HEK293 (cell line): Measurements from ENCODE around the gene PHAF1.

Experiments used
- CTCF ChIA-PET: fragments of 350-600 bp; formaldehyde crosslinking; extraction: SDS; loops from one replicate; lab custom pipeline; 2021; ENCODE audit warnings: antibody characterized with exemption; lab: Yijun Ruan, JAX
- POLR2A ChIA-PET: fragments of 300-600 bp; formaldehyde crosslinking; extraction: SDS; loops from one replicate; lab custom pipeline; 2020; ENCODE audit warnings: antibody characterized with exemption, inconsistent platforms; lab: Yijun Ruan, JAX
- H3K27ac ChIP-seq: fragments of 200-500 bp; sonication (Bioruptor generic); 2 replicates; pipeline ENCODE4 v1.5.1; 2014; ENCODE audit warnings: low read depth, low read length, control low read depth, inconsistent platforms; ENCODE audit errors: extremely low read depth
- H3K36me3 ChIP-seq, 2 experiments: fragments of 200-500 bp in 1 of 2; sonication (Bioruptor generic) in 1 of 2; 1 replicate in 1 of 2; 2 replicates in 1 of 2; pipeline ENCODE4 v1.5.1; 2014 to 2017; ENCODE audit warnings: inconsistent platforms in 2 of 2, low read length in 2 of 2; ENCODE audit not compliant: control insufficient read depth in 2 of 2, insufficient read depth in 1 of 2
- H3K4me1 ChIP-seq: fragments of 200-500 bp; sonication (Bioruptor generic); 2 replicates; pipeline ENCODE4 v1.5.1; 2014; ENCODE audit warnings: mild to moderate bottlenecking, low read length, inconsistent platforms; ENCODE audit not compliant: control insufficient read depth, insufficient read depth
- H3K4me3 ChIP-seq: 2 replicates; pipeline ENCODE4 v1.5.1; 2011; ENCODE audit warnings: low read depth, mild to moderate bottlenecking, control low read depth, low read length, moderate library complexity
- H3K9me3 ChIP-seq: fragments of 200-500 bp; sonication (Bioruptor generic); 2 replicates; pipeline ENCODE4 v1.5.1; 2014; ENCODE audit warnings: low read depth, low read length, inconsistent platforms; ENCODE audit not compliant: control insufficient read depth, insufficient read depth
- AEBP2 ChIP-seq: fragments of 450-650 bp; formaldehyde crosslinking; IDR thresholded peaks from 2 replicates; pipeline ENCODE4 v1.5.1; 2016; ENCODE audit warnings: missing biosample characterization, missing genetic modification characterization, borderline replicate concordance
- KLF7 ChIP-seq: fragments of 450-650 bp; formaldehyde crosslinking; IDR thresholded peaks from 2 replicates; pipeline ENCODE4 v1.5.1; 2016; ENCODE audit warnings: missing biosample characterization, missing genetic modification characterization, borderline replicate concordance
- PRDM2 ChIP-seq: fragments of 450-650 bp; formaldehyde crosslinking; IDR thresholded peaks from 2 replicates; pipeline ENCODE4 v1.5.1; 2016; ENCODE audit warnings: missing biosample characterization, missing genetic modification characterization, borderline replicate concordance
- ZBTB7A ChIP-seq: fragments of 450-650 bp; formaldehyde crosslinking; IDR thresholded peaks from 2 replicates; pipeline ENCODE4 v1.5.1; 2016; ENCODE audit warnings: low read depth, missing biosample characterization, missing genetic modification characterization
- ZIC2 ChIP-seq: fragments of 450-650 bp; formaldehyde crosslinking; IDR thresholded peaks from 2 replicates; pipeline ENCODE4 v1.5.1; 2016; ENCODE audit warnings: missing biosample characterization, missing genetic modification characterization
- ZNF211 ChIP-seq: fragments of 450-650 bp; formaldehyde crosslinking; IDR thresholded peaks from 2 replicates; pipeline ENCODE4 v1.5.1; 2016; ENCODE audit warnings: low read depth, missing biosample characterization, missing genetic modification characterization
- ZNF324 ChIP-seq: fragments of 450-650 bp; formaldehyde crosslinking; IDR thresholded peaks from 2 replicates; pipeline ENCODE4 v1.5.1; 2016; ENCODE audit warnings: missing biosample characterization, missing genetic modification characterization
- ZNF513 ChIP-seq: fragments of 450-650 bp; IDR thresholded peaks from 2 replicates; pipeline ENCODE4 v1.5.1; 2018; ENCODE audit warnings: missing biosample characterization, missing genetic modification characterization
- ZNF560 ChIP-seq: fragments of 450-650 bp; formaldehyde crosslinking; IDR thresholded peaks from 2 replicates; pipeline ENCODE4 v1.5.1; 2017; ENCODE audit warnings: missing biosample characterization, missing genetic modification characterization, borderline replicate concordance
- ZNF768 ChIP-seq: fragments of 450-650 bp; formaldehyde crosslinking; IDR thresholded peaks from 2 replicates; pipeline ENCODE4 v1.5.1; 2018; ENCODE audit warnings: missing biosample characterization, mild to moderate bottlenecking, missing genetic modification characterization
- TF ChIP-seq, protein P1 (sequence below): fragments of 450-650 bp; formaldehyde crosslinking; optimal IDR thresholded peaks from 2 replicates; pipeline ENCODE3; 2016; ENCODE audit warnings: missing biosample characterization, mild to moderate bottlenecking, missing genetic modification characterization

PHAF1 gene

GRCh38 chr16:67137605-67138004 is 27.9 kb downstream of the PHAF1 start:
- ChIA-PET POLR2A (interaction anchor here (0.8 kb wide), 1 partner anchor 118 kb away, joined by 4 read pairs; no protein-coding TSS in a partner anchor), CTCF (interaction anchor here (0.6 to 1.5 kb wide), 5 partner anchors 12 to 417 kb away, joined by 3 to 7 read pairs (median 5); no protein-coding TSS in a partner anchor)
- Histone ChIP-seq H3K4me1 (no peaks in the 10 kb centered on the region; the same call in 1 of the 2 replicates), H3K4me3 (no peak overlapping the region), H3K27ac (no peak overlapping the region), H3K9me3 (no peaks in the 10 kb centered on the region), H3K36me3 (peaks cover 20 to 91% of the 10 kb centered on the region in 2 experiments; a peak in 2 of 3 replicates)
- TF ChIP-seq ZIC2 (peak; percentile 22; the same call in 1 of the 2 replicates), ZNF768 (no peak)

DNA sequence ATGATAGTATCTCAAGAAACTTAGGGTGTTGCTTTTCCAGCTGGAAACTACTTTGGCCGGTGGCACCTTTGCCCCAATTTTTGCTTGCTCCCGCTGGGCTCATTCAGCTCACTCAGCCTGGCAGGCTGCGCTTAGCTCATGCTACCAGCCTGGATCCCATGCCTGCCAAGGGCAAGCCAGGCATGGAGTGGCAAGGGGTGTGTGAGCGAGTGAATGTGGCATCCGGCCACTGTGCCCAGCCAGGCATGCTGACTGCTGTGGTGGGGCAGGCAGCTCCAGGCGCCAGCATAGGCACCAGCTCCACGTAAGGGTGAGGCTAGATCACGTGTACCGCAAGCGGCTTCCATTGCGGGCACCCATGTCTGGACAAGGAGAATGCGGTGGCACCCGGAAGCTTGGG is 31.6 kb downstream of the PHAF1 start:
- H3K4me1 ChIP-seq, result no peaks in the 10 kb centered on the region; the same call in 1 of the 2 replicates
- TF ChIP-seq KLF7 (tag by site-specific recombination) (no peak), PRDM2 (tag by site-specific recombination) (no peak), AEBP2 (tag by site-specific recombination) (no peak), ZNF513 (tag by site-specific recombination) (no peak), ZNF560 (tag by site-specific recombination) (no peak), ZNF211 (tag by site-specific recombination) (no peak), ZBTB7A (tag by site-specific recombination) (no peak), ZNF324 (tag by site-specific recombination) (no peak)
- TF ChIP-seq, protein P1, sequence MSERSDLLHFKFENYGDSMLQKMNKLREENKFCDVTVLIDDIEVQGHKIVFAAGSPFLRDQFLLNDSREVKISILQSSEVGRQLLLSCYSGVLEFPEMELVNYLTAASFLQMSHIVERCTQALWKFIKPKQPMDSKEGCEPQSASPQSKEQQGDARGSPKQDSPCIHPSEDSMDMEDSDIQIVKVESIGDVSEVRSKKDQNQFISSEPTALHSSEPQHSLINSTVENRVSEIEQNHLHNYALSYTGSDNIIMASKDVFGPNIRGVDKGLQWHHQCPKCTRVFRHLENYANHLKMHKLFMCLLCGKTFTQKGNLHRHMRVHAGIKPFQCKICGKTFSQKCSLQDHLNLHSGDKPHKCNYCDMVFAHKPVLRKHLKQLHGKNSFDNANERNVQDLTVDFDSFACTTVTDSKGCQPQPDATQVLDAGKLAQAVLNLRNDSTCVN, result no peak
- H3K27ac ChIP-seq, result no peak overlapping the region
- ChIA-PET CTCF (interaction anchor here (0.6 to 2.9 kb wide), 5 partner anchors 10 to 180 kb away, joined by 3 to 20 read pairs (median 5); partner anchors contain the start of genes B3GNT9 and CES3), POLR2A (no interaction called here)
- H3K9me3 ChIP-seq, result no peaks in the 10 kb centered on the region
- H3K36me3 ChIP-seq, result peaks cover 16 to 97% of the 10 kb centered on the region in 2 experiments; a peak in 2 of 3 replicates
- no peak overlapping the region for H3K4me3 ChIP-seq
